GM12892 (cell line): ENCODE measurements around the gene CFAP221.
"Not testable (repeated sequence)": the region's sequence is repeated elsewhere in the genome, so short reads cannot be mapped to it uniquely, and the experiment has no call there.

Source experiments
- POLR2A ChIP-seq: IDR thresholded peaks from 2 replicates; pipeline ENCODE4 v1.6.1; 2011; ENCODE audit warnings: low read depth, low read length, control low read depth
- POLR2AphosphoS5 ChIP-seq: IDR thresholded peaks from 2 replicates; pipeline ENCODE4 v1.6.1; 2011; ENCODE audit warnings: low read depth, low read length, control low read depth
- TAF1 ChIP-seq: IDR thresholded peaks from 2 replicates; pipeline ENCODE4 v1.6.1; 2011; ENCODE audit warnings: low read depth, mild to moderate bottlenecking, control low read depth, low read length, borderline replicate concordance

DNA sequence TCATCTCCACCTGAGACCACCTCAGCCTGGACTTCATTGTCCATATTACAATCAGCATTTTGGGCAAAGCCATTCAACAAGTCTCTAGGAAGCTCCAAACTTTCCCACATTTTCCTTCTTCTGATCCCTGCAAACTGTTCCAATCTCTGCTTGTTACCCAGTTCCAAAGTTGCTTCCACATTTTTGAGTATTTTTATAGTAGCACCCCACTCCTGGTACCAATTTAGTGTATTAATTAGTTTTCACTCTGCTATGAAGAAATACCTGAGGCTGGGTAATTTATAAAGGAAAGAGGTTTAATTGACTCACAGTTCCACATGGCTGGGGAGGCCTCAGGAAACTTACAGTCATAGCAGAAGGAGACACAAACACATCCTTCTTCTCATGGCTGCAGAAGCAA, 69.9 kb downstream of the CFAP221 start:
- TF ChIP-seq POLR2AphosphoS5, POLR2A, TAF1: not testable (repeated sequence)
